ENCODE data around the gene ULK1.
"Not testable (repeated sequence)": the region's sequence is repeated elsewhere in the genome, so short reads cannot be mapped to it uniquely, and the experiment has no call there.

Gene ULK1

DNA sequence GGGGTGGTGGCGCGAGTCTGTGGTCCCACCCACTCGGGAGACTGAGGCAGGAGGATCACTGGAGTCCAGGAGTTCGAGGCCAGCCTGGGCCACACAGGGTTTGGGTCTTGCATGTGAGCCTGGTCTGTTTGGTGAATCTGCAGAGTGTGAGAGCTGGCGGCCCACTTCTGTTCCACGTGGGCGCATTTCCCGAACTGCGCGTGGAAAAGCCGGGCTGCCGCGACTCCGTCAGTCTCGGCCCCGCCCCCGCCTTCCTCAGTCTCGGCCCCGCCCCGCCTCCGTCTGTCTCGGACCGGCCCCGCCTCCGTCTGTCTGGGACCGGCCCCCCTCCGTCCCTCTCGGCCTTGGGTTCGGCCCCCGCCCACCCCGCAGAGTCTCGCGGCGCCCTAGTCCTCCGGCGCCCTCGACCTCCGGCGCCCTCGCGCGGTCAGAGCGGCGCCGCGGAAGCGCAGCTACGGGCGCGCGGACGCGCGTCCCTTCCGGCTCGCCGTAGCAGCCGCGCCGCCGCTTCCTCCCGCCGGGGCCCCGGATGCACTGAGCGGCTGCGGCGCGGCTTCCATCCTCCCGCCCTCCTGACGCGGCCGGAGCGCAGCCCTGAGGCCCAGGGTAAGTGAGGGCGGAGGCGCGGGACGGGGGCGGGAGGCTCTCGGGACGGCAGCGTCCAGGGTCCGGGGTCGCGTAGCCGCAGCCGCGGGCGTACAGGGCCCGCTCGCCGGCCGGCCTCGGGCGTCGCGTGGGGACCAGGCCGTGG lies 55.2 kb downstream of the ULK1 start, which contains the start of gene EP400:
Gene EP400, plus strand, starts transcription at position 512 of the 751 bp plus-strand sequence. CDS start 10,678 bp downstream, outside the sequence.
- peak within 1 kb of the TSS; percentile 72 for H3K4me3 ChIP-seq (ENCODE audit: low read length)
- TF ChIP-seq, protein P1, sequence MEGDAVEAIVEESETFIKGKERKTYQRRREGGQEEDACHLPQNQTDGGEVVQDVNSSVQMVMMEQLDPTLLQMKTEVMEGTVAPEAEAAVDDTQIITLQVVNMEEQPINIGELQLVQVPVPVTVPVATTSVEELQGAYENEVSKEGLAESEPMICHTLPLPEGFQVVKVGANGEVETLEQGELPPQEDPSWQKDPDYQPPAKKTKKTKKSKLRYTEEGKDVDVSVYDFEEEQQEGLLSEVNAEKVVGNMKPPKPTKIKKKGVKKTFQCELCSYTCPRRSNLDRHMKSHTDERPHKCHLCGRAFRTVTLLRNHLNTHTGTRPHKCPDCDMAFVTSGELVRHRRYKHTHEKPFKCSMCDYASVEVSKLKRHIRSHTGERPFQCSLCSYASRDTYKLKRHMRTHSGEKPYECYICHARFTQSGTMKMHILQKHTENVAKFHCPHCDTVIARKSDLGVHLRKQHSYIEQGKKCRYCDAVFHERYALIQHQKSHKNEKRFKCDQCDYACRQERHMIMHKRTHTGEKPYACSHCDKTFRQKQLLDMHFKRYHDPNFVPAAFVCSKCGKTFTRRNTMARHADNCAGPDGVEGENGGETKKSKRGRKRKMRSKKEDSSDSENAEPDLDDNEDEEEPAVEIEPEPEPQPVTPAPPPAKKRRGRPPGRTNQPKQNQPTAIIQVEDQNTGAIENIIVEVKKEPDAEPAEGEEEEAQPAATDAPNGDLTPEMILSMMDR (IDR thresholded peaks at IDR 0.05; ENCODE audit: insufficient read depth, low read depth, low read length, missing control alignments): peak; percentile 21
- peak; percentile 94 for DNase-seq (ENCODE audit: low read depth)

DNA sequence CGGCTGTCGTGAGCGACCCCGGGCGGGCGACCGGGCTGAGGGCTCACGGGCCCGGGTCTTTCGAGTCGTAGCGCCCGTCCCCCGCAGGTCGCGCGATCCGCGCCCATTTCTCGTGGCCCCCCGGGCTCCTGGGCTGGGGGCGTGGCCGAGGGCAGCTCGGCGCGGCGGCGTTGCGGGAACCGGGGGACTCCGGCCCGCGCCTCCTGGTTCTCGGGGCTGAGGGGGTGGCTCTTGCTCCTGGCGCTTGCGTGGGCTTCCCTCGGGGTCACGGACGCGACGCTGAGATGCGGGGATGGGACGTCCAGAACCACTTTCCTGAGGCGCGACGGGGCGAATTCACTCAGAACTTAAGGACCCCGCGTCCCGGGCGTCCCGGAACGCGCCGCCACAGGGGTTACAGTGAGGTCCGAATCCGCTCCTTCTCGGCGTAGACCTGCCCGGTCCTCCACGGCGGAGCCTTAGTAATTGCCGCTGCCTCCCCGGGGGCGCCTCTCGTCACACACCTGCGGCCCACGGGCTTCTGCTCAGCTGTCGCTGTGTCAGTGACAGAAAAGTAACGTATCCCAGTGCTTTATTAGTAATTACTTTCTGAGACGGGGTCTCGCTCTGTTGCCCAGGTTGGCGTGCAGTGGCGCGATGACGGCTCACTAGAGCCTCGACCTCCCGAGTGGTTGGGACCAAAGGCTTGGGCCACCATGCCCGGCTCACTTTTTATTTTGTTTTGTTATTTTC lies 55.9 kb downstream of the ULK1 start:
- H3K4me3 ChIP-seq (ENCODE audit: low read length): peak overlapping the region; percentile 72
- TF ChIP-seq, protein P1 (IDR thresholded peaks at IDR 0.05; ENCODE audit: insufficient read depth, low read depth, low read length, missing control alignments): no peak
- peak; percentile 17 for DNase-seq (ENCODE audit: low read depth)

DNA sequence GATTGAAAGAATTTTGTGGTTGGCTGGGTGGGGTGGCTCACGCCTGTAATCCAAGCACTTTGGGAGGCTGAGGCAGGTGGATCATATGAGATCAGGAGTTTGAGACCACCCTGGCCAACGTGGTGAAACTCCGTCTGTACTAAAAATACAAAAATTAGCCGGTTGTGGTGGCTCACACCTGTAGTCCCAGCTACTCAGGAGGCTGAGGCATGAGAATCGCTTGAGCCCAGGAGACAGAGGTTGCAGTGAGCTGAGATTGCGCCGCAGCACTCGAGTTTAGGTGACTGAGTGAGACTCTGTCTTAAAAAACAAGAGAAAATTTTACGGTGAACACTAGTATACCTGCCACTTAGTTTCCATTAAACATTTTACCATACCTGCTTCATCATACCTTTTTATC lies 59.4 kb downstream of the ULK1 start:
- H3K4me3 ChIP-seq (ENCODE audit: low read length); DNase-seq (ENCODE audit: low read depth): not testable (repeated sequence)

DNA sequence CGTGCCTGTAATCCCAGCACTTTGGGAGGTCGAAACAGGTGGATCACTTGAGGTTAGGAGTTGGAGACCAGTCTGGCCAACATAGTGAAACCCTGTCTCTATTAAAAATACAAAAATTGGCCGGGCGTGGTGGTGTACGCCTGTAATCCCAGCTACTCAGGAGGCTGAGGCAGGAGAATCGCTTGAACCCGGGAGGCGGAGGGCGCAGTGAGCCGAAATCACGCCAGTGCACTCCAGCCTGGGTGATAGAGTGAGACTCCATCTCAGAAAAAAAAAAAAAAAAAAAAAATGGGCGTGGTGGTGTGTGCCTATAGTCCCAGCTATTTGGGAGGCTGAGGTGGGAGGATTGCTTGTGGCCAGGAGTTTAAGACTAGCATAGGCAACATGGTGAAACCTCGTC lies 60.0 kb downstream of the ULK1 start:
- DNase-seq (ENCODE audit: low read depth); H3K4me3 ChIP-seq (ENCODE audit: low read length): not testable (repeated sequence)

DNA sequence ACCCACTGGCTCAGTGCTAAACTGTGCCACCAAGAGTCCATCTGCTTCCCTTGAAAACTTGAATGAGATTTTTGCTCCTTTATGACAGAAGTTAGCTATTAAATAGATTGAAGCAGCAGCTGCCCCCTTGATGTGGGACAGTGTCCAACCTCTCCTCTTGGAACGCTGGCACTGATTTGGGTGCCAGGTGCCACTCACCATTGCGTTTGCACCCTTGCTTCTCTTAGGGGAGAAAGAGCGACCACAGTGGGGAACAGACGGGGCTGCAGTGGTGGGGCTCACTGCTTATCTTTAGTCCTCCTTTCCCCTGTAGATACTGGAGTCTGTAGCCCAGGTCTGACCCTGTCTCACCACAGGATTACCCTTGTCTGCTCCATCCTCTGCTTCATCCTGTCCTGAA lies 64.7 kb downstream of the ULK1 start:
- no peak overlapping the region for H3K4me3 ChIP-seq (ENCODE audit: low read length)
- TF ChIP-seq, protein P1 (IDR thresholded peaks at IDR 0.05; ENCODE audit: insufficient read depth, low read depth, low read length, missing control alignments): no peak
- no peak for DNase-seq (ENCODE audit: low read depth)

DNA sequence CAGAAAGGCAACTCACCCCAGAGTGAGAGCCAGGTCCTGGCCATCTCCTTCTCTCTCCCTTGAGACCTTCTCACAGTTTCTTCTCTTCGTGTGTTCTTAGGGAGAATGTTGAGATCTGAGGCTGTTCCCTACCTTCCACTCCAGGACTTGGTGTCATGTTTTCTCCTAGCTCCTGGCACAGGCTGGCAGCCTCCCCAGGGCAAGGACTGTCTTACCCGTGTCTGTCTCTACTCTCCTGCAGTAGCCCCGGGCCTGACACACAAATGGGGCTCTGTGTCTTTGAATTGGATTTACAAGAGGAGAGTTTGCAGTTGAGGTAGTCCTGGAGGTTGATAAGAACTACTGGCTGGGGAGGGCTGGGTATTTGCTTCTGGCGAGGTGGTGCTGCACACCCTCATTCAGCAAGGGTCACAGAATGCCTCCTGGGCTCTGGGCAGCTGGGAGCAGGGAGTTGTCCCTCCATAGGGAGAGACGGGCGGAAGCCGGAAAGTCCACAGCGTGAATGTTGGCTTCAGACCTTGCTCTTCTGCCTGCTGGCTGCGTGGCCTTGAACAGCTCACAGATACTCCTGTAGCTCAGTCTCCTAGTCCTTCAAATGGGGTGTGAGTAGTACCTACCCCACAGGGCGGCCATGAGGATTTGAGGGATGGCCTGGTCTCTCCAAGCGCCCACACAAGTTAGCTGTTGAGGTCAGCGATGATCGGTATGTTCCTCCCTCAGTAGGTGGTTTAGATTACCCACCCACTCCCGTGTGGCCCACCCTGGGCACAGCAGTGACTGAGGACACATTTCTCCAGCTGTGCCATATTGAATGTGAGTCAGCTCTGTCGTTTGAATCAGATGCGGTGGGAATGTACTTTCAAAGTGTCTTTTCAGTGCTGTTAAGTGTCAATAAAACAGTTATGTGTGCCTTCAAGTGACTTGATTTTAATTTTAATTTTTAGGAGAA lies 65.5 kb downstream of the ULK1 start:
- TF ChIP-seq, protein P1 (IDR thresholded peaks at IDR 0.05; ENCODE audit: insufficient read depth, low read depth, low read length, missing control alignments): no peak
- DNase-seq (ENCODE audit: low read depth): no peak
- no peak overlapping the region for H3K4me3 ChIP-seq (ENCODE audit: low read length)

DNA sequence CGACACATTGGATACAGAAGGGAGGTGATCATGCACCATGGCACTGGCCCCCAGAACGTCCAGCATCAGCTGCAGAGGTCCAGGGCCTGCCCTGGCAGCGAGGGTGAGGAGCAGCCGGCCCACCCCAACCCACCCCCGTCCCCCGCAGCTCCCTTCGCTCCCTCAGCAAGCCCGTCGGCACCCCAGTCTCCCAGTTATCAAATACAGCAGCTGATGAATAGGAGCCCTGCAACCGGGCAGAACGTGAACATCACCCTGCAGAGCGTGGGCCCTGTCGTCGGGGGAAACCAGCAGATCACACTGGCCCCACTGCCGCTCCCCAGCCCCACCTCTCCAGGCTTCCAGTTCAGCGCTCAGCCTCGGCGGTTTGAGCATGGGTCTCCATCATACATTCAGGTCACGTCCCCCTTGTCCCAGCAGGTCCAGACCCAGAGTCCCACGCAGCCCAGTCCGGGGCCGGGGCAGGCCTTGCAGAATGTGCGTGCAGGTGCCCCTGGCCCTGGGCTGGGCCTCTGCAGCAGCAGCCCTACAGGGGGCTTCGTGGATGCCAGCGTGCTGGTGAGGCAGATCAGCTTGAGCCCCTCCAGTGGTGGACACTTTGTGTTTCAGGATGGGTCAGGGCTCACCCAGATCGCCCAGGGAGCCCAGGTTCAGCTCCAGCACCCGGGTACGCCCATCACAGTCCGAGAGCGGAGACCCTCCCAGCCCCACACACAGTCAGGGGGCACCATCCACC lies 66.3 kb downstream of the ULK1 start:
- H3K4me3 ChIP-seq (ENCODE audit: low read length); DNase-seq (ENCODE audit: low read depth): not testable (repeated sequence)

DNA sequence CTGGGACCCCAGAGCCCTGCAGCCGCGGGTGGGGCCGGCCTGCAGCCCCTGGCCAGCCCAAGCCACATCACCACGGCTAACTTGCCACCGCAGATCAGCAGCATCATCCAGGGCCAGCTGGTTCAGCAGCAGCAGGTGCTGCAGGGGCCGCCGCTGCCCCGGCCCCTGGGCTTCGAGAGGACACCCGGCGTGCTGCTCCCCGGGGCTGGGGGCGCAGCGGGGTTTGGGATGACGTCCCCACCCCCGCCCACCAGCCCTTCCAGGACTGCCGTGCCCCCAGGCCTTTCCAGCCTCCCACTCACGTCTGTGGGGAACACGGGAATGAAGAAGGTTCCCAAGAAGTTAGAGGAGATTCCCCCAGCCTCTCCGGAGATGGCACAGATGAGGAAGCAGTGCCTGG lies 66.9 kb downstream of the ULK1 start:
- H3K4me3 ChIP-seq (ENCODE audit: low read length); DNase-seq (ENCODE audit: low read depth): not testable (repeated sequence)

Data from epithelial cell of esophagus (primary cell).